ENCODE data around the gene CAB39L. TPM values are rescaled to one million over a fixed set of nuclear protein-coding genes. Genes with fewer than 3 reads are reported as not detected.
A peak's percentile ranks its signal among the peaks of the same experiment; 100 is the strongest.

CAB39L gene
- total RNA-seq, 2 experiments from 2014 or later, result 9.6 to 28.6 TPM

- Histone ChIP-seq H3K9me3 (ENCODE audit: low read length) (peaks cover 11% of the 10 kb centered on the region; the same call in 1 of the 2 replicates), H3K4me2 (ENCODE audit: low read length) (peak overlapping the region; percentile 91), H3K36me3 (ENCODE audit: insufficient read depth, low read length) (peaks cover 8% of the 10 kb centered on the region), H3K79me2 (ENCODE audit: insufficient read depth, low read depth, low read length) (peaks cover 40% of the 10 kb centered on the region), H2AFZ (ENCODE audit: low read length) (peak overlapping the region; percentile 80), H3K9me2 (ENCODE audit: insufficient read depth, low read length) (no peaks in the 10 kb centered on the region), H4K20me1 (ENCODE audit: insufficient read depth, low read length) (no peaks in the 10 kb centered on the region), H3K27ac (ENCODE audit: low read depth, low read length, poor library complexity, severe bottlenecking) (peak overlapping the region; percentile 74), H3K4me3 (ENCODE audit: low read depth, low read length, poor library complexity, severe bottlenecking) (peak overlapping the region; percentile 82), H3K4me1 (ENCODE audit: insufficient read depth, low read length, poor library complexity, severe bottlenecking) (peaks cover 46% of the 10 kb centered on the region)
- DNase-seq (ENCODE audit: low spot score), result peak; percentile 70
- CTCF ChIA-PET (ENCODE audit: unreplicated experiment), result interaction anchor here (1.0 to 1.3 kb wide), 2 partner anchors 53 to 164 kb away, joined by 3 to 5 read pairs; no protein-coding TSS in a partner anchor
- no peak for TF ChIP-seq CTCF (conservative IDR thresholded peaks at IDR 0.05; ENCODE audit: low read length)
- TF ChIP-seq EZH2phosphoT487 (IDR thresholded peaks at IDR 0.05; ENCODE audit: borderline replicate concordance, low read depth, low read length), result no peak
- POLR2A ChIA-PET, result interaction anchor here (0.6 to 9.3 kb wide), 31 partner anchors 11 to 1449 kb away, joined by 3 to 139 read pairs (median 5); partner anchors contain the start of genes ARL11, PHF11 and RCBTB1
- TSS peak; percentile 86 for BruUV-seq (replicated peaks)
- intact Hi-C loops (cut with micrococcal nuclease; ENCODE audit: unreplicated experiment), result loop anchor here (5.0 kb wide), 1 partner anchor 349 kb away; the partner anchor contains the start of gene KPNA3
These were observed 534 bp downstream of the CAB39L start for GRCh38 chr13:49443357-49443703.

GRCh38 chr13:49441846-49442245 lies 2.0 kb downstream of the CAB39L start:
- no peak for TF ChIP-seq CTCF (conservative IDR thresholded peaks at IDR 0.05; ENCODE audit: low read length)
- no peak for TF ChIP-seq EZH2phosphoT487 (IDR thresholded peaks at IDR 0.05; ENCODE audit: borderline replicate concordance, low read depth, low read length)
- no peak for DNase-seq (ENCODE audit: low spot score)
- peaks cover 8% of the 10 kb centered on the region for H3K36me3 ChIP-seq (ENCODE audit: insufficient read depth, low read length)
- H2AFZ ChIP-seq (ENCODE audit: low read length), result no peak overlapping the region
- ChIA-PET CTCF (ENCODE audit: unreplicated experiment) (no interaction called here), POLR2A (interaction anchor here (5.2 to 9.3 kb wide), 3 partner anchors 10 to 70 kb away, joined by 32 to 139 read pairs (median 46); no protein-coding TSS in a partner anchor)
- no TSS peak for BruUV-seq (replicated peaks)
- peaks cover 33% of the 10 kb centered on the region for H3K4me1 ChIP-seq (ENCODE audit: insufficient read depth, low read length, poor library complexity, severe bottlenecking)
- no peak overlapping the region for H3K4me3 ChIP-seq (ENCODE audit: low read depth, low read length, poor library complexity, severe bottlenecking)
- no peak overlapping the region for H3K4me2 ChIP-seq (ENCODE audit: low read length)
- no peaks in the 10 kb centered on the region for H4K20me1 ChIP-seq (ENCODE audit: insufficient read depth, low read length)
- no peaks in the 10 kb centered on the region for H3K9me2 ChIP-seq (ENCODE audit: insufficient read depth, low read length)
- H3K79me2 ChIP-seq (ENCODE audit: insufficient read depth, low read depth, low read length), result peaks cover 25% of the 10 kb centered on the region
- H3K27ac ChIP-seq (ENCODE audit: low read depth, low read length, poor library complexity, severe bottlenecking), result no peak overlapping the region
- peaks cover 11% of the 10 kb centered on the region; the same call in 1 of the 2 replicates for H3K9me3 ChIP-seq (ENCODE audit: low read length)
- intact Hi-C loops (cut with micrococcal nuclease; ENCODE audit: unreplicated experiment), result loop anchor here (5.0 kb wide), 1 partner anchor 350 kb away; the partner anchor contains the start of gene KPNA3

- Histone ChIP-seq H3K9me3 (ENCODE audit: low read length) (peaks cover 11% of the 10 kb centered on the region; the same call in 1 of the 2 replicates), H3K36me3 (ENCODE audit: insufficient read depth, low read length) (peaks cover 8% of the 10 kb centered on the region), H3K27ac (ENCODE audit: low read depth, low read length, poor library complexity, severe bottlenecking) (no peak overlapping the region), H3K9me2 (ENCODE audit: insufficient read depth, low read length) (no peaks in the 10 kb centered on the region), H3K4me1 (ENCODE audit: insufficient read depth, low read length, poor library complexity, severe bottlenecking) (peaks cover 33% of the 10 kb centered on the region), H3K4me2 (ENCODE audit: low read length) (no peak overlapping the region), H2AFZ (ENCODE audit: low read length) (no peak overlapping the region), H3K4me3 (ENCODE audit: low read depth, low read length, poor library complexity, severe bottlenecking) (no peak overlapping the region), H4K20me1 (ENCODE audit: insufficient read depth, low read length) (no peaks in the 10 kb centered on the region), H3K79me2 (ENCODE audit: insufficient read depth, low read depth, low read length) (peaks cover 20% of the 10 kb centered on the region)
- intact Hi-C loops (cut with micrococcal nuclease; ENCODE audit: unreplicated experiment), result loop anchor here (5.0 kb wide), 1 partner anchor 351 kb away; the partner anchor contains the start of gene KPNA3
- POLR2A ChIA-PET, result interaction anchor here (0.7 to 1.6 kb wide), 5 partner anchors 9 to 145 kb away, joined by 3 to 9 read pairs (median 4); no protein-coding TSS in a partner anchor
- DNase-seq (ENCODE audit: low spot score), result no peak
- CTCF ChIA-PET (ENCODE audit: unreplicated experiment), result interaction anchor here (0.6 kb wide), 1 partner anchor 140 kb away, joined by 3 read pairs; no protein-coding TSS in a partner anchor
- BruUV-seq (replicated peaks), result no TSS peak
- TF ChIP-seq EZH2phosphoT487 (IDR thresholded peaks at IDR 0.05; ENCODE audit: borderline replicate concordance, low read depth, low read length) (no peak), CTCF (conservative IDR thresholded peaks at IDR 0.05; ENCODE audit: low read length) (no peak)
These were observed 2.6 kb downstream of the CAB39L start for GRCh38 chr13:49441312-49441711.
